Measurements from ENCODE around the gene VAV3.

DNA sequence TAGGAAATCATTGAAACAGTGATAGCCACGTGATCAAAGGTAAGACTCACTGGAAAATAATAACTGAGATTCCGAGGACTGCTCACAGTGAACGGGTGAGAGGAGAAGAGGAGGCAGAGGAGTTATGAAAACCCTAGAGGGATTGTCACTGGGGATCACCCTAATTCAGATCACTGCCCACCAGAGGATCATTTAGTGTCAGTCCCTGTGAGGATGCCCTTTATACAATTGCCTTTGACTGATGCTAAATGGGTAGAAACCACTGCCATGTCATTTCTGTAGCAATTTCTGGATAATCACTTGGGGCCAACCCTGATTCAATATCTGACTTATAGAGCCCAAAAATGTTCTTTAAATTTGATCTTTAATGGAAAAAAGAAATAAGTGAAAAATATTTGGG, 14.1 kb upstream of the VAV3 start:
- no peak for TF ChIP-seq CTCF (IDR thresholded peaks at IDR 0.05 in 2 of 3, conservative IDR thresholded peaks at IDR 0.05 in 1 of 3; ENCODE audit: insufficient read depth in 2 of 3, low read depth in 1 of 3, low read length in 3 of 3)
- TF ChIP-seq, protein P1, sequence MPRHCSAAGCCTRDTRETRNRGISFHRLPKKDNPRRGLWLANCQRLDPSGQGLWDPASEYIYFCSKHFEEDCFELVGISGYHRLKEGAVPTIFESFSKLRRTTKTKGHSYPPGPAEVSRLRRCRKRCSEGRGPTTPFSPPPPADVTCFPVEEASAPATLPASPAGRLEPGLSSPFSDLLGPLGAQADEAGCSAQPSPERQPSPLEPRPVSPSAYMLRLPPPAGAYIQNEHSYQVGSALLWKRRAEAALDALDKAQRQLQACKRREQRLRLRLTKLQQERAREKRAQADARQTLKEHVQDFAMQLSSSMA (CRISPR knock-in tag; IDR thresholded peaks at IDR 0.05) = no peak
- TF ChIP-seq POLR2A (conservative IDR thresholded peaks at IDR 0.05) = no peak
- TF ChIP-seq CC2D1A (IDR thresholded peaks at IDR 0.05) = no peak
- no peak for TF ChIP-seq SREBF2 (CRISPR knock-in tag; IDR thresholded peaks at IDR 0.05)
- no peak for TF ChIP-seq ZSCAN32 (CRISPR knock-in tag; IDR thresholded peaks at IDR 0.05)
- no peak for TF ChIP-seq ZBTB40 (IDR thresholded peaks at IDR 0.05)
- no peak for TF ChIP-seq ZBTB40 (CRISPR knock-in tag; IDR thresholded peaks at IDR 0.05)
- TF ChIP-seq USF1 (CRISPR knock-in tag; IDR thresholded peaks at IDR 0.05) = no peak
- no peak for TF ChIP-seq POLR2AphosphoS5 (IDR thresholded peaks at IDR 0.05; ENCODE audit: control insufficient read depth, insufficient read depth, low read depth, low read length)
- no peak for TF ChIP-seq ZKSCAN8 (CRISPR knock-in tag; IDR thresholded peaks at IDR 0.05)
- no peak for TF ChIP-seq EZH2 (IDR thresholded peaks at IDR 0.05; ENCODE audit: borderline replicate concordance, low read depth, low read length)
- TF ChIP-seq SMARCA5 (IDR thresholded peaks at IDR 0.05) = no peak
- TF ChIP-seq TEAD2 (tag; IDR thresholded peaks at IDR 0.05) = no peak
- no peak for TF ChIP-seq ZNF408 (CRISPR knock-in tag; IDR thresholded peaks at IDR 0.05; ENCODE audit: low read depth)
